Neuronal stem cell (in vitro differentiated cells): Measurements from ENCODE around the gene RAD51B.

Experiments used
- DNase-seq: peaks from one replicate; pipeline ENCODE4 v3.0.0-alpha.2; 2013; ENCODE audit warnings: low spot score
- H2AFZ ChIP-seq: one replicate; pipeline ENCODE4 v1.6.1; 2013; ENCODE audit warnings: mild to moderate bottlenecking, low read length, inconsistent platforms
- H2AK5ac ChIP-seq: 2 replicates; pipeline ENCODE4 v1.6.1; 2013; ENCODE audit warnings: low read depth, mild to moderate bottlenecking, inconsistent platforms, low read length, moderate library complexity, mixed read lengths
- H2BK120ac ChIP-seq: 2 replicates; pipeline ENCODE4 v1.6.1; 2013; ENCODE audit warnings: low read depth, mild to moderate bottlenecking, inconsistent platforms, low read length, moderate library complexity, mixed read lengths
- H2BK12ac ChIP-seq: one replicate; pipeline ENCODE4 v1.6.1; 2013; ENCODE audit warnings: low read length, inconsistent platforms
- H2BK15ac ChIP-seq: 2 replicates; pipeline ENCODE4 v1.6.1; 2013; ENCODE audit warnings: mild to moderate bottlenecking, low read length, inconsistent platforms, mixed read lengths
- H2BK5ac ChIP-seq: one replicate; pipeline ENCODE4 v1.6.1; 2013; ENCODE audit warnings: inconsistent platforms, mild to moderate bottlenecking, low read length, moderate library complexity
- H3K14ac ChIP-seq: one replicate; pipeline ENCODE4 v1.6.1; 2013; ENCODE audit warnings: low read length, inconsistent platforms
- H3K18ac ChIP-seq: 2 replicates; pipeline ENCODE4 v1.6.1; 2013; ENCODE audit warnings: low read length, inconsistent platforms
- H3K23ac ChIP-seq: 2 replicates; pipeline ENCODE4 v1.6.1; 2013; ENCODE audit warnings: low read depth, mild to moderate bottlenecking, mixed read lengths, low read length, inconsistent platforms; ENCODE audit not compliant: poor library complexity
- H3K27ac ChIP-seq: replicated peaks from 3 replicates; pipeline ENCODE4 v1.5.1; 2013; ENCODE audit warnings: low read length, inconsistent platforms
- H3K27me3 ChIP-seq, 3 experiments: 2 replicates each; pipeline ENCODE4 v1.6.1; 2013; ENCODE audit warnings: low read length in 3 of 3, mild to moderate bottlenecking in 2 of 3, inconsistent platforms in 1 of 3, low read depth in 1 of 3, mixed read lengths in 1 of 3, moderate library complexity in 1 of 3; ENCODE audit not compliant: control insufficient read depth in 3 of 3, insufficient read depth in 3 of 3
- H3K36me3 ChIP-seq, 2 donors: replicated peaks in 1 of 2; 2 replicates each; pipeline ENCODE4 v1.6.1; 2013; ENCODE audit warnings: low read length in 2 of 2; ENCODE audit not compliant: control insufficient read depth in 2 of 2, insufficient read depth in 2 of 2
- H3K4ac ChIP-seq: 2 replicates; pipeline ENCODE4 v1.6.1; 2013; ENCODE audit warnings: inconsistent platforms, mild to moderate bottlenecking, low read length, moderate library complexity
- H3K4me1 ChIP-seq, 2 donors: 1 replicate in 1 of 2; 2 replicates in 1 of 2; pipeline ENCODE4 v1.6.1; 2013; ENCODE audit warnings: low read length in 2 of 2, low read depth in 1 of 2; ENCODE audit not compliant: control insufficient read depth in 2 of 2, insufficient read depth in 1 of 2
- H3K4me2 ChIP-seq: one replicate; pipeline ENCODE4 v1.6.1; 2013; ENCODE audit warnings: mild to moderate bottlenecking, low read length, inconsistent platforms; ENCODE audit not compliant: insufficient read depth, poor library complexity, severe bottlenecking
- H3K4me3 ChIP-seq, 2 donors: 2 replicates each; pipeline ENCODE4 v1.5.1; 2013; ENCODE audit warnings: low read length in 2 of 2, mild to moderate bottlenecking in 2 of 2, inconsistent platforms in 1 of 2, moderate library complexity in 1 of 2
- H3K79me1 ChIP-seq: one replicate; pipeline ENCODE4 v1.6.1; 2013; ENCODE audit warnings: low read depth, mild to moderate bottlenecking, inconsistent platforms, low read length, moderate library complexity
- H3K9ac ChIP-seq: one replicate; pipeline ENCODE4 v1.6.1; 2013; ENCODE audit warnings: mild to moderate bottlenecking, low read depth, low read length, inconsistent platforms; ENCODE audit not compliant: poor library complexity
- H3K9me3 ChIP-seq, 2 donors: replicated peaks in 1 of 2; 2 replicates each; pipeline versions ENCODE3 to v1.6.1; 2013; ENCODE audit warnings: low read length in 2 of 2, mild to moderate bottlenecking in 2 of 2, inconsistent platforms in 1 of 2, low read depth in 1 of 2, mixed read lengths in 1 of 2, moderate library complexity in 1 of 2; ENCODE audit not compliant: control insufficient read depth in 2 of 2, insufficient read depth in 1 of 2
- H4K8ac ChIP-seq: one replicate; pipeline ENCODE4 v1.6.1; 2013; ENCODE audit warnings: low read depth, mild to moderate bottlenecking, inconsistent platforms, low read length, moderate library complexity
- H4K91ac ChIP-seq: one replicate; pipeline ENCODE4 v1.6.1; 2013; ENCODE audit warnings: low read length, low read depth, mild to moderate bottlenecking, inconsistent platforms; ENCODE audit not compliant: poor library complexity
- WGBS, 2 donors: extraction: QIAGEN DNeasy Blood & Tissue Kit; methylation state at CpG; one replicate each; pipeline ENCODE4 v1.1.7; 2013; ENCODE audit warnings: missing lambda C conversion rate in 2 of 2, mixed read lengths in 1 of 2; ENCODE audit not compliant: insufficient read length in 2 of 2, insufficient replicate concordance in 1 of 2; ENCODE audit errors: extremely low coverage in 2 of 2; 5-methylcytosine and 5-hydroxymethylcytosine counted together

The RAD51B gene

GRCh38 chr14:68538639-68539038 is 719.1 kb downstream of the RAD51B start:
- Histone ChIP-seq H3K14ac (no peak overlapping the region), H2BK120ac (no peak overlapping the region)

GRCh38 chr14:68539241-68539737 is 719.7 kb downstream of the RAD51B start:
- no CpG with 5 or more reads among the region's 6 CpGs for WGBS, 2 donors
- Histone ChIP-seq H3K27ac (peak overlapping the region; percentile 95), H2BK15ac (no peak overlapping the region), H3K9me3 (peaks cover 0 to 7% of the 10 kb centered on the region in 2 donors), H3K27me3 (no peaks in the 10 kb centered on the region), H3K4ac (no peak overlapping the region), H3K4me3 (no peak overlapping the region), H4K8ac (no peak overlapping the region), H3K9ac (no peak overlapping the region), H2AFZ (no peak overlapping the region), H2BK12ac (no peak overlapping the region), H3K18ac (peak overlapping the region; percentile 50), H3K79me1 (no peaks in the 10 kb centered on the region), H3K4me1 (peaks cover 25 to 43% of the 10 kb centered on the region in 2 donors), H2BK120ac (no peak overlapping the region), H2BK5ac (no peak overlapping the region), H4K91ac (no peak overlapping the region), H2AK5ac (no peak overlapping the region), H3K4me2 (no peak overlapping the region), H3K14ac (no peak overlapping the region), H3K36me3 (no peaks in the 10 kb centered on the region), H3K23ac (no peak overlapping the region)
- DNase-seq = peak; percentile 82

More at GRCh38 chr14:68538639-68539038, 719.1 kb downstream of the RAD51B start:
- no peaks in the 10 kb centered on the region for H3K36me3 ChIP-seq
- no CpG with 5 or more reads among the region's 2 CpGs for WGBS, 2 donors
- H3K9me3 ChIP-seq = peaks cover 0 to 12% of the 10 kb centered on the region in 2 donors
- no peak overlapping the region for H3K23ac ChIP-seq
- no peak overlapping the region for H4K8ac ChIP-seq
- no peak overlapping the region for H2AFZ ChIP-seq
- H2BK12ac ChIP-seq = no peak overlapping the region
- no peaks in the 10 kb centered on the region for H3K79me1 ChIP-seq
- no peak overlapping the region for H3K18ac ChIP-seq
- H2AK5ac ChIP-seq = no peak overlapping the region
- no peak overlapping the region for H3K4me2 ChIP-seq
- no peak overlapping the region for H2BK15ac ChIP-seq
- no peak overlapping the region for H3K9ac ChIP-seq
- no peak overlapping the region for H4K91ac ChIP-seq
- no peak overlapping the region for H3K4ac ChIP-seq
- H3K27me3 ChIP-seq = no peaks in the 10 kb centered on the region
- peak overlapping the region; percentile 95 for H3K27ac ChIP-seq
- H3K4me1 ChIP-seq = peaks cover 25 to 43% of the 10 kb centered on the region in 2 donors
- no peak for DNase-seq
- no peak overlapping the region for H3K4me3 ChIP-seq
- H2BK5ac ChIP-seq = no peak overlapping the region

GRCh38 chr14:68539789-68540188 is 720.2 kb downstream of the RAD51B start:
- H3K18ac ChIP-seq = no peak overlapping the region
- no peak overlapping the region for H3K23ac ChIP-seq
- peaks cover 0 to 7% of the 10 kb centered on the region in 2 donors for H3K9me3 ChIP-seq
- no peaks in the 10 kb centered on the region for H3K36me3 ChIP-seq
- no peak overlapping the region for H4K91ac ChIP-seq
- no peak overlapping the region for H3K9ac ChIP-seq
- no peak overlapping the region for H3K4ac ChIP-seq
- H3K14ac ChIP-seq = no peak overlapping the region
- no peaks in the 10 kb centered on the region for H3K79me1 ChIP-seq
- H3K4me3 ChIP-seq = no peak overlapping the region
- no peak for DNase-seq
- no peak overlapping the region for H2BK15ac ChIP-seq
- H3K27me3 ChIP-seq = no peaks in the 10 kb centered on the region
- no CpG with 5 or more reads among the region's 3 CpGs for WGBS, 2 donors
- H2AFZ ChIP-seq = no peak overlapping the region
- no peak overlapping the region for H2BK5ac ChIP-seq
- H3K4me2 ChIP-seq = no peak overlapping the region
- H2AK5ac ChIP-seq = no peak overlapping the region
- no peak overlapping the region for H2BK120ac ChIP-seq
- H3K27ac ChIP-seq = peak overlapping the region; percentile 95
- H4K8ac ChIP-seq = no peak overlapping the region
- H3K4me1 ChIP-seq = peaks cover 25 to 43% of the 10 kb centered on the region in 2 donors
- no peak overlapping the region for H2BK12ac ChIP-seq

GRCh38 chr14:68541178-68541896 is 721.8 kb downstream of the RAD51B start:
- Histone ChIP-seq H3K27ac (no peak overlapping the region), H2BK120ac (no peak overlapping the region), H2AK5ac (no peak overlapping the region), H2BK15ac (no peak overlapping the region), H3K4me3 (no peak overlapping the region), H2BK12ac (no peak overlapping the region), H2AFZ (no peak overlapping the region), H3K14ac (no peak overlapping the region), H3K9ac (no peak overlapping the region), H4K8ac (peak overlapping the region; percentile 44), H4K91ac (no peak overlapping the region), H3K4me2 (no peak overlapping the region), H3K79me1 (no peaks in the 10 kb centered on the region), H3K36me3 (no peaks in the 10 kb centered on the region), H3K18ac (peak overlapping the region; percentile 78), H2BK5ac (no peak overlapping the region), H3K23ac (no peak overlapping the region), H3K4me1 (peaks cover 25 to 43% of the 10 kb centered on the region in 2 donors), H3K27me3 (no peaks in the 10 kb centered on the region), H3K4ac (no peak overlapping the region), H3K9me3 (peaks cover 0 to 3% of the 10 kb centered on the region in 2 donors)
- no peak for DNase-seq
- WGBS, 2 donors = no CpG with 5 or more reads among the region's 4 CpGs
